ENCODE data around the gene KIF21A. TPM values are rescaled to one million over a fixed set of nuclear protein-coding genes. Genes with fewer than 3 reads are reported as not detected.

Gene KIF21A, protein sequence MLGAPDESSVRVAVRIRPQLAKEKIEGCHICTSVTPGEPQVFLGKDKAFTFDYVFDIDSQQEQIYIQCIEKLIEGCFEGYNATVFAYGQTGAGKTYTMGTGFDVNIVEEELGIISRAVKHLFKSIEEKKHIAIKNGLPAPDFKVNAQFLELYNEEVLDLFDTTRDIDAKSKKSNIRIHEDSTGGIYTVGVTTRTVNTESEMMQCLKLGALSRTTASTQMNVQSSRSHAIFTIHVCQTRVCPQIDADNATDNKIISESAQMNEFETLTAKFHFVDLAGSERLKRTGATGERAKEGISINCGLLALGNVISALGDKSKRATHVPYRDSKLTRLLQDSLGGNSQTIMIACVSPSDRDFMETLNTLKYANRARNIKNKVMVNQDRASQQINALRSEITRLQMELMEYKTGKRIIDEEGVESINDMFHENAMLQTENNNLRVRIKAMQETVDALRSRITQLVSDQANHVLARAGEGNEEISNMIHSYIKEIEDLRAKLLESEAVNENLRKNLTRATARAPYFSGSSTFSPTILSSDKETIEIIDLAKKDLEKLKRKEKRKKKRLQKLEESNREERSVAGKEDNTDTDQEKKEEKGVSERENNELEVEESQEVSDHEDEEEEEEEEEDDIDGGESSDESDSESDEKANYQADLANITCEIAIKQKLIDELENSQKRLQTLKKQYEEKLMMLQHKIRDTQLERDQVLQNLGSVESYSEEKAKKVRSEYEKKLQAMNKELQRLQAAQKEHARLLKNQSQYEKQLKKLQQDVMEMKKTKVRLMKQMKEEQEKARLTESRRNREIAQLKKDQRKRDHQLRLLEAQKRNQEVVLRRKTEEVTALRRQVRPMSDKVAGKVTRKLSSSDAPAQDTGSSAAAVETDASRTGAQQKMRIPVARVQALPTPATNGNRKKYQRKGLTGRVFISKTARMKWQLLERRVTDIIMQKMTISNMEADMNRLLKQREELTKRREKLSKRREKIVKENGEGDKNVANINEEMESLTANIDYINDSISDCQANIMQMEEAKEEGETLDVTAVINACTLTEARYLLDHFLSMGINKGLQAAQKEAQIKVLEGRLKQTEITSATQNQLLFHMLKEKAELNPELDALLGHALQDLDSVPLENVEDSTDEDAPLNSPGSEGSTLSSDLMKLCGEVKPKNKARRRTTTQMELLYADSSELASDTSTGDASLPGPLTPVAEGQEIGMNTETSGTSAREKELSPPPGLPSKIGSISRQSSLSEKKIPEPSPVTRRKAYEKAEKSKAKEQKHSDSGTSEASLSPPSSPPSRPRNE (N-terminal part only)
- 119 and 130 TPM in 2 replicates for polyA plus RNA-seq
- polyA minus RNA-seq, result 235 and 291 TPM in 2 replicates

DNA sequence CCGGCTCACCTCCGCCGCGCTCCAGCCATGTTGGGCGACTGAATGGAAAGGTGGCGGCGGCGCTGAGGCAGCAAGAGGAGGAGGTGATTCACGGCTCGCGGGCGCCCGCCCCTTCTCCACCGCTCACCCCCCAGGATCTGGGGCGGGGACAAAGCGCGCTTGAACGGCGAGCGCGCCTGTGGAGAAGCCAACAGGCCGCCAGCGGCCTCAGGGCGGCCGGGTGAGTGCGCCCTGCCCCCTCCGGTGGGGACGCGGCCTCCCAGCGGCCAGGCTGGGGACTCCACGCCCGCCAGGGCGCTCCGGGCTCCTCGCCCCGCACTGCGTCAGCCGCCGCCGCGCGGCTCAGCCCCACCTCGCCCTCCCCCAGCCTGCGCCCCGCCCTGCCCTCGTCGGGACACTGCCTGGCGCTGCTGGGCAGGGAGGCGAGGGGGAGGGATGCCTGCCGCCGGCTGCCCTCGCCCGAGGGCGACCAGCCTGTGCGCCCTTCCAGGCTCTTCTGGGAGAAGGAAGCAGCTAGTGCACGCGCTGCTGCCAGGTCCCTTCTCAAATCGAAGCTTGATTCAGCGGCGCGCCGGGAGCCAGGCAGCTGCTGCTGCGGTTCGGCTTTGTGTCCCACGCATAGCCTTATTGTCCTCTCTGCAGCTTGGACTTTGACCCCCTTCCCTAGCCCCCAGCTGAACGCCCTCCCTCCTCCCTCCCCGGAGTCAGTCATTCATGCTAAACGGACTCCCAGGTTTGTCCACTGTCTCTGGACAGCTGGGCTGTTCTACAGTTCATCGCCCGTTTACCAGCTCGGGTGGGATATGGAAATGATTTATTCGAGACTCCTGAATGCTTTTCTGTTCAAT, at the start of gene KIF21A:
TSS of gene KIF21A (minus strand) at position 40 of the 848 bp plus-strand sequence. CDS start 150 bp downstream, outside the sequence.
- H3K9ac ChIP-seq (ENCODE audit: low read length), result peak within 1 kb of the TSS; percentile 93

More for the DNA sequence above, at the start of gene KIF21A:
- H3K9me2 ChIP-seq (ENCODE audit: insufficient read depth, low read length), result no peaks in the 10 kb centered on the region
- H3K79me2 ChIP-seq (replicated peaks; ENCODE audit: insufficient read depth, low read length), result peaks cover 39% of the 10 kb centered on the region
- no peaks in the 10 kb centered on the region for H3K9me3 ChIP-seq (ENCODE audit: low read length)
- H4K20me1 ChIP-seq (ENCODE audit: insufficient read depth), result no peaks in the 10 kb centered on the region
- no peaks in the 10 kb centered on the region for H3K27me3 ChIP-seq (ENCODE audit: insufficient read depth, low read depth, low read length)
- H3F3A ChIP-seq (ENCODE audit: insufficient read depth, low read length, poor library complexity, severe bottlenecking), result no peaks in the 10 kb centered on the region
- H2AFZ ChIP-seq (ENCODE audit: low read depth, low read length), result peak within 1 kb of the TSS; percentile 97
- TF ChIP-seq, protein P1, sequence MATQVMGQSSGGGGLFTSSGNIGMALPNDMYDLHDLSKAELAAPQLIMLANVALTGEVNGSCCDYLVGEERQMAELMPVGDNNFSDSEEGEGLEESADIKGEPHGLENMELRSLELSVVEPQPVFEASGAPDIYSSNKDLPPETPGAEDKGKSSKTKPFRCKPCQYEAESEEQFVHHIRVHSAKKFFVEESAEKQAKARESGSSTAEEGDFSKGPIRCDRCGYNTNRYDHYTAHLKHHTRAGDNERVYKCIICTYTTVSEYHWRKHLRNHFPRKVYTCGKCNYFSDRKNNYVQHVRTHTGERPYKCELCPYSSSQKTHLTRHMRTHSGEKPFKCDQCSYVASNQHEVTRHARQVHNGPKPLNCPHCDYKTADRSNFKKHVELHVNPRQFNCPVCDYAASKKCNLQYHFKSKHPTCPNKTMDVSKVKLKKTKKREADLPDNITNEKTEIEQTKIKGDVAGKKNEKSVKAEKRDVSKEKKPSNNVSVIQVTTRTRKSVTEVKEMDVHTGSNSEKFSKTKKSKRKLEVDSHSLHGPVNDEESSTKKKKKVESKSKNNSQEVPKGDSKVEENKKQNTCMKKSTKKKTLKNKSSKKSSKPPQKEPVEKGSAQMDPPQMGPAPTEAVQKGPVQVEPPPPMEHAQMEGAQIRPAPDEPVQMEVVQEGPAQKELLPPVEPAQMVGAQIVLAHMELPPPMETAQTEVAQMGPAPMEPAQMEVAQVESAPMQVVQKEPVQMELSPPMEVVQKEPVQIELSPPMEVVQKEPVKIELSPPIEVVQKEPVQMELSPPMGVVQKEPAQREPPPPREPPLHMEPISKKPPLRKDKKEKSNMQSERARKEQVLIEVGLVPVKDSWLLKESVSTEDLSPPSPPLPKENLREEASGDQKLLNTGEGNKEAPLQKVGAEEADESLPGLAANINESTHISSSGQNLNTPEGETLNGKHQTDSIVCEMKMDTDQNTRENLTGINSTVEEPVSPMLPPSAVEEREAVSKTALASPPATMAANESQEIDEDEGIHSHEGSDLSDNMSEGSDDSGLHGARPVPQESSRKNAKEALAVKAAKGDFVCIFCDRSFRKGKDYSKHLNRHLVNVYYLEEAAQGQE (IDR thresholded peaks at IDR 0.05; ENCODE audit: borderline replicate concordance), result no peak
- TF ChIP-seq MXI1 (conservative IDR thresholded peaks at IDR 0.05; ENCODE audit: poor library complexity, severe bottlenecking) (peak; percentile 44), RAD21 (conservative IDR thresholded peaks at IDR 0.05) (peak; percentile 48), EP300 (conservative IDR thresholded peaks at IDR 0.05; ENCODE audit: poor library complexity, severe bottlenecking) (peak; percentile 31), POLR2AphosphoS5 (IDR thresholded peaks at IDR 0.05) (peak; percentile 80), TAF1 (IDR thresholded peaks at IDR 0.05; ENCODE audit: low read depth) (no peak), EZH2 (IDR thresholded peaks at IDR 0.05; ENCODE audit: borderline replicate concordance, insufficient read depth, low read length, poor library complexity, severe bottlenecking) (no peak), SMC3 (conservative IDR thresholded peaks at IDR 0.05; ENCODE audit: poor library complexity) (peak; percentile 46)
- TF ChIP-seq, protein P2, sequence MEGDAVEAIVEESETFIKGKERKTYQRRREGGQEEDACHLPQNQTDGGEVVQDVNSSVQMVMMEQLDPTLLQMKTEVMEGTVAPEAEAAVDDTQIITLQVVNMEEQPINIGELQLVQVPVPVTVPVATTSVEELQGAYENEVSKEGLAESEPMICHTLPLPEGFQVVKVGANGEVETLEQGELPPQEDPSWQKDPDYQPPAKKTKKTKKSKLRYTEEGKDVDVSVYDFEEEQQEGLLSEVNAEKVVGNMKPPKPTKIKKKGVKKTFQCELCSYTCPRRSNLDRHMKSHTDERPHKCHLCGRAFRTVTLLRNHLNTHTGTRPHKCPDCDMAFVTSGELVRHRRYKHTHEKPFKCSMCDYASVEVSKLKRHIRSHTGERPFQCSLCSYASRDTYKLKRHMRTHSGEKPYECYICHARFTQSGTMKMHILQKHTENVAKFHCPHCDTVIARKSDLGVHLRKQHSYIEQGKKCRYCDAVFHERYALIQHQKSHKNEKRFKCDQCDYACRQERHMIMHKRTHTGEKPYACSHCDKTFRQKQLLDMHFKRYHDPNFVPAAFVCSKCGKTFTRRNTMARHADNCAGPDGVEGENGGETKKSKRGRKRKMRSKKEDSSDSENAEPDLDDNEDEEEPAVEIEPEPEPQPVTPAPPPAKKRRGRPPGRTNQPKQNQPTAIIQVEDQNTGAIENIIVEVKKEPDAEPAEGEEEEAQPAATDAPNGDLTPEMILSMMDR (IDR thresholded peaks at IDR 0.05; ENCODE audit: poor library complexity, severe bottlenecking), result peak; percentile 69
- H3K4me3 ChIP-seq (ENCODE audit: low read length), result peak within 1 kb of the TSS; percentile 84
- no peaks in the 10 kb centered on the region for H3K36me3 ChIP-seq (ENCODE audit: insufficient read depth, low read length)
- peak within 1 kb of the TSS; percentile 95 for H3K27ac ChIP-seq (ENCODE audit: low read length)
- H3K4me2 ChIP-seq (ENCODE audit: low read length), result peak within 1 kb of the TSS; percentile 61

Measured in neural cell (in vitro differentiated cells).